LNCAP (cell line): ENCODE results near the gene PPP2R5B.

ENCODE experiments used
- TF ChIP-seq, protein P1 (sequence below): fragments of 450-650 bp; IDR thresholded peaks from 2 replicates; pipeline ENCODE4 v1.5.1; 2017; ENCODE audit warnings: mild to moderate bottlenecking

PPP2R5B gene

DNA sequence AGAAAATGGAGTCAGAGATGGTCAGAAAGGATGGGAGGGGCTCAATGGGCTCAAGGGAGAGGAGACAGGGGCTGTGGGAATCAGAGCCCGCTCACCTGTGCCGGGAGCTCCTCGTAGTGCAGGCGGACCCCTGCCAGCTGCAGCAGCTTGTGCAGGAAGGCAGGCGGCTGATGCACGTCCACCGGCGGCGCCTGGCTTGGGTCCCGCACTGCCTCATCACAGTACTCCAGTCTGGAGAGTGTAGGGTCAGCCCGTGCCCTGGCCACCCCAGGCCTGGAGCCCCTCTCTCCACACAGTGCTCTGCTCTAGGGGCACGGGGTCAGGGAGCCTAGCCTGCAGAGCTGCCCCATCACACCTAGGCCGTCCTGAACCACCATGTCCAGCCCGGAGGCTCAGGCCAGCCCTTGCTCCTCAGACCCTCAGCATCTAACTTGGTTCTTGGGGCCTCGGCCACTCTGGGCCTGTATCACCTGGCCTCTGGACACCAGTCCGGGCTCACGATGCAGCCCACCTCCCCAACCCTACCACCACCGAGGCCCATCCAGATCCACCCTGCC lies 11.2 kb upstream of the PPP2R5B start:
- TF ChIP-seq, protein P1, sequence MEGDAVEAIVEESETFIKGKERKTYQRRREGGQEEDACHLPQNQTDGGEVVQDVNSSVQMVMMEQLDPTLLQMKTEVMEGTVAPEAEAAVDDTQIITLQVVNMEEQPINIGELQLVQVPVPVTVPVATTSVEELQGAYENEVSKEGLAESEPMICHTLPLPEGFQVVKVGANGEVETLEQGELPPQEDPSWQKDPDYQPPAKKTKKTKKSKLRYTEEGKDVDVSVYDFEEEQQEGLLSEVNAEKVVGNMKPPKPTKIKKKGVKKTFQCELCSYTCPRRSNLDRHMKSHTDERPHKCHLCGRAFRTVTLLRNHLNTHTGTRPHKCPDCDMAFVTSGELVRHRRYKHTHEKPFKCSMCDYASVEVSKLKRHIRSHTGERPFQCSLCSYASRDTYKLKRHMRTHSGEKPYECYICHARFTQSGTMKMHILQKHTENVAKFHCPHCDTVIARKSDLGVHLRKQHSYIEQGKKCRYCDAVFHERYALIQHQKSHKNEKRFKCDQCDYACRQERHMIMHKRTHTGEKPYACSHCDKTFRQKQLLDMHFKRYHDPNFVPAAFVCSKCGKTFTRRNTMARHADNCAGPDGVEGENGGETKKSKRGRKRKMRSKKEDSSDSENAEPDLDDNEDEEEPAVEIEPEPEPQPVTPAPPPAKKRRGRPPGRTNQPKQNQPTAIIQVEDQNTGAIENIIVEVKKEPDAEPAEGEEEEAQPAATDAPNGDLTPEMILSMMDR: no peak

DNA sequence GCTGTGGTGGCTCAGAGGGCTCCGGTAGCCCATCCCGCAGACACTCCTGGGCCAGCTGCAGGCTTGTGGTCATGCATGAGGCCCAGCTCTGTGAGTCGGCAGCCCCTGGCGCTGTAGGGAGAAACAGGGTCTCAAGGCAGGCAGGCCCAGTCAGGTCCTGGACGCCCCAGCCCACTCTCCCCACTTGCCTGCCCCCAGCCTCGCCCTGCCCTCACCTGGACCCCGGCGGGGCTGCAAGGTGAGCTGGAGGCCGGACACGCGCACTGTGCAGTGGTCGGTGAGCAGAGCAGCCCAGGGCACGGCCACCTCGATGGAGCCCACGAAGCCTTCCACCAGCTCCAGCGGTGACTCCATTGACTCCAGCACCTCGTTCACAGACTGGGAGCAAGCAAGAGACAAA lies 10.4 kb upstream of the PPP2R5B start:
- TF ChIP-seq, protein P1: no peak

DNA sequence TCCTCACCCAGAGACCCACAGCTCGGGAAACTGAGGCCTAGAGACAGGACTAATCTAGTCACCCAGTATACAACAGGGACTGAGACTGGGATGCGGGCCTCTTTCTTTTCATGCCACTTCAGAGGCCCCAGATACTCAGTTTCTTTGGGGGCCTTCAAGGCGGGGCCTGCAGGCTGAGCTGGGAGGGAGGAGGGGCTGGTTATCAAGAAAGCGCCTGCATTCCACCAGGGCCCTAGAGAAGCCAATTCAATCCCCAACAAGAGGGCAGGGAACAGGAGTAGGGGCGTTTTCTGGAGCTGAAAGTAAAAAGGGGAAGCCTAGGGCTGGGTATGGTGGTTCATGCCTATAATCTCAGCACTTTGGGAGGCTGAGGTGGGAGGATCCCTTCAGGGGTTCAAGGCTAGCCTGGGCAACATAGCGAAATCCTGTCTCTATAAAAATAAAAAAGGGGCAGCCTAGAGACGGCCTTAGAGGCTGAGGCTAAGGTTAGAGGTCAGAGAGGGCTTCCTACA lies 9.1 kb upstream of the PPP2R5B start:
- TF ChIP-seq, protein P1: no peak

DNA sequence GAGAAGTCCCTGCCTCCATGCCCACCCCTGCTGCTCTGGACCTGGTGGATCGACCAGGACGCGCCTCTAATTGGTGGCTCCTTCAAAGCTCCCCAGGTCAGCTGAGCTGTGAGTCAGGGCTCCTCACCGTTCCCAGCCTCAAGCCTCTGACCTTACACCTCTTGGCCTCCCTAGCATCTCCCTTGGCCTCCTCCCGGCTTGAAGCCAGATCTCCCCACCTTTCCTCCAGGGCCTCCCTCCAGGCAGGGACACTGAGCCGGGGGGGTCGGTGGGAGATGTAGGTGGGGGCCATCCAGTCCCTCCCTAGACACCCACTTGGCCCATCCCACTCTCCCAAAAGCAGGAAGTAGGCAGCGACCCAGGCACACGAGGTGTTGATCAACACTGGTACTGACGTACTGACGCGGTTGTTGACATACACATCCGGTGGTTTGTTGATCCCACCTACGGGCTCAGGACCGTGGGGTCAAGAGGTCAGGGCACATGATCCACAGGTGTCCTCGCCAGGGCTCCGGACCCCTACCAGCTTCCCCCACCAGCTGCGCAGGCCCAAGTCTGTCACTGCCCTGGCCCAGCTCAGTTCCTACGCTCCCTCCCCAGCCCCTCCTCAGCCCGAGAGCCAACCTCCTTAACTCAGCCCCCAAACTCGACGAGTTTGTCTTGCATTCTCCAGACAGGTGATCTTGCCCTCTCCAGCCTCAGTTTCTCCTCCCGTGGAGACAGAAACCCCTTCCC lies 8.3 kb upstream of the PPP2R5B start:
- TF ChIP-seq, protein P1: no peak

DNA sequence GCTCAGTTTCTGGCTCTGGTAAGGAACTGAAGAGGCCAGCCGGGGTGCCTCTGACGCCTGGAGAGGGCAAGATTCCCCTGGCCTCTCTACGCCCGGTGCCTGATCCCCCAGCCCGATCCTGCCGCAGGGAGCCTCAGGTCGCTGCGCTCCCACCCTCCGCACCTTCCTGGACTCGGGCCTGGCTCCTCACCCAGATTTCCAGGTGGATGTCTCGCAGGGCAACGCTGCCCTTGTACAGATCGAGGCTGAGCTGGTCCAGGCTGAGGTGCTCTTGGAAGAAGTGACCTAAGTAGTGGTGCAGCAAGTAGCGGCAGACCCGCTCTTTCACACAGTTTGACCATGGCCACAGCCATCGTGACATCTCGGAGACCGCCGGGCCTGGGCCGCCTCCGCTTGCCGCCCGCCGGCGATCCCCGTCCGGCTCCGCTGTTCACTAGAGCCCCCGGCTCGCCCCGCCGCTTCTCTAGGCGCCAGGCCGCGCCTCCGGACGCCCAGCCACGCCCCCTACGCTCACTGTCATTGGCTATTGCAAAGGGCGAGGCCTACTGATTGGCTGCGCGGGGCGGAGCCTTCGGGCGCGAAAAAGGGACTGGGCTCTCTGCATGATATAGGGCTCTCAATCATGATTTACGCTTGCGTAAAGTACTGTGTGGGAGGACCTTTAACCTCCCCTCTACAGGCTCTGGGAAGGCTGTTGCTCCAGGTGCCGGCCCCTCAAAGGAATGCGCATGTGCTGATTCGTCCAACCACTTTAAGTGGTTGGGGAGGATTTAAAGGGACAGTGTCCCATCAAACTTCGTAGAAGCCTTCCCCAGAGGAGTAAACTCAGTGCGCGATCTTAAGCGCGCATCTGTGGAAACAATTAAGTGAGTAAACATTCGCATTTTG lies 7.5 kb upstream of the PPP2R5B start, which contains the start of gene ATG2A:
TSS of gene ATG2A (minus strand) at position 435 of the 888 bp plus-strand sequence. CDS start at position 361, 74 bp downstream.
- TF ChIP-seq, protein P1: no peak

DNA sequence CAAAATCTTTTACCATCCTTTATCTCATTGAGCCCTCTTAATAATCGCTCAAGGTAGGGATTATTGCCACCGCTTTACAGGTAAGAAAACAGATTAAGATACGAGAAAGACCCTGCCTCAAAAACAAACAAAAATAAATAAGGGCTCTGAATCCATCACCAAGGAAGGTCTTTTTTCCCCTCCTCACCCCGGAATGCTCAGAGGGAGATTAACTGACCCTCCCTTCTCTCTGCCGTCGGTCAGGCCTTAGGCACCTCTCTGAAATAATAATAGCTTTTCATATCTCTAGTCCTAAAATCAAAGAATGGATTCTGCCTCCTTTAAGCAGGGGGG lies 6.9 kb upstream of the PPP2R5B start:
- TF ChIP-seq, protein P1: no peak

DNA sequence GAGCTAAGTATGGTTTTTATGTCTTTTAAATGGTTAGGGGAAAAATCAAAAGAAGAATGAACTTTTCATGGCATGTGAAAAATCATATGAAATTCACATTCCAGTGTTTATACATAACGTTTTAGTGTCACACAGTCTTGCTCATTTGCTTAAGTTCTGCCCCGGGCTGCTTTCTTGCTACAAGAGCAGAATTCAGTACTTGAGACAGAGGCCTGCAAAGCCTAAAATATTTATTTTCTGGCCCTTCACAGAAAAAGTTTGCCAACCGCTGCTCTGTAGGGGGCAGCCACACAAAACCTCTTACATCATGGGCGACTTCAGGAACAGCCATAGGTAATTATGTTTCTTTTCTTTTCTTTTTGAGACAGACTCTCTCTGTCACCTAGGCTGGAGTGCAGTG lies 6.5 kb upstream of the PPP2R5B start:
- TF ChIP-seq, protein P1: no peak; the same call in 1 of the 2 replicates
